Measurements from ENCODE around the gene GIGYF2. TPM values are rescaled to one million over a fixed set of nuclear protein-coding genes. Genes with fewer than 3 reads are reported as not detected.
"Not testable (repeated sequence)": the region's sequence is repeated elsewhere in the genome, so short reads cannot be mapped to it uniquely, and the experiment has no call there.

The GIGYF2 gene
- total RNA-seq, 1 experiment from 2014 or later: 58.0 TPM

GRCh38 chr2:232893834-232894233, 196.7 kb downstream of the GIGYF2 start:
- DNase-seq (ENCODE audit: low spot score): no peak

GRCh38 chr2:232894251-232894650, 197.1 kb downstream of the GIGYF2 start:
- no peak for DNase-seq (ENCODE audit: low spot score)

GRCh38 chr2:232894746-232895145, 197.6 kb downstream of the GIGYF2 start:
- DNase-seq (ENCODE audit: low spot score): no peak

GRCh38 chr2:232896111-232896510, 199.0 kb downstream of the GIGYF2 start:
- no peak for DNase-seq (ENCODE audit: low spot score)

- DNase-seq (ENCODE audit: low spot score): no peak
Measured at GRCh38 chr2:232896720-232897597, 199.8 kb downstream of the GIGYF2 start.

GRCh38 chr2:232897598-232898408, 200.7 kb downstream of the GIGYF2 start:
- no peak for DNase-seq (ENCODE audit: low spot score)

- peak; percentile 26 for DNase-seq (ENCODE audit: low spot score)
Measured at GRCh38 chr2:232898592-232899543, 201.7 kb downstream of the GIGYF2 start.

GRCh38 chr2:232900811-232901735, 203.9 kb downstream of the GIGYF2 start:
- no peak for DNase-seq (ENCODE audit: low spot score)

GRCh38 chr2:232901736-232902578, 204.8 kb downstream of the GIGYF2 start:
- peak; percentile 95 for DNase-seq (ENCODE audit: low spot score)

GRCh38 chr2:232903989-232904388, 206.9 kb downstream of the GIGYF2 start:
- DNase-seq (ENCODE audit: low spot score): peak; percentile 52

- not testable (repeated sequence) for DNase-seq (ENCODE audit: low spot score)
Measured at GRCh38 chr2:232906867-232907717, 210.0 kb downstream of the GIGYF2 start.

GRCh38 chr2:232907718-232908085, 210.6 kb downstream of the GIGYF2 start:
- not testable (repeated sequence) for DNase-seq (ENCODE audit: low spot score)

GRCh38 chr2:232908695-232909094, 211.6 kb downstream of the GIGYF2 start:
- DNase-seq (ENCODE audit: low spot score): no peak

Other genes starting within 250 kb of the GIGYF2 start
- not detected in 2 replicates for gene ALPI, start 241.2 kb upstream of the GIGYF2 start, total RNA-seq (2014; rRNA removed; shearing (Covaris generic))
- not detected in 2 replicates for gene ECEL1, start 209.5 kb upstream of the GIGYF2 start, total RNA-seq (2014; rRNA removed; shearing (Covaris generic))
- gene PRSS56, start 176.9 kb upstream of the GIGYF2 start, total RNA-seq (2014; rRNA removed; shearing (Covaris generic)): not detected in 2 replicates
- not detected in 2 replicates for gene CHRND, start 171.2 kb upstream of the GIGYF2 start, total RNA-seq (2014; rRNA removed; shearing (Covaris generic))
- not detected in 2 replicates for gene CHRNG, start 157.6 kb upstream of the GIGYF2 start, total RNA-seq (2014; rRNA removed; shearing (Covaris generic))
- gene TIGD1, start 146.8 kb upstream of the GIGYF2 start, total RNA-seq (2014; rRNA removed; shearing (Covaris generic)): 11.5 and 11.8 TPM in 2 replicates
- 122 and 140 TPM in 2 replicates for gene EIF4E2, start 146.6 kb upstream of the GIGYF2 start, total RNA-seq (2014; rRNA removed; shearing (Covaris generic))
- 0.24 and 1.1 TPM in 2 replicates for gene EFHD1, start 63.7 kb upstream of the GIGYF2 start, total RNA-seq (2014; rRNA removed; shearing (Covaris generic))
- gene KCNJ13, start 79.2 kb downstream of the GIGYF2 start, total RNA-seq (2014; rRNA removed; shearing (Covaris generic)): not detected in 2 replicates
- 0.17 and 0.86 TPM in 2 replicates for gene SNORC, start 172.9 kb downstream of the GIGYF2 start, total RNA-seq (2014; rRNA removed; shearing (Covaris generic))

All from A172 (cell line).